NCI-H2029 treated with DMSO at 0.1 percent for 48 hours (cell line): ENCODE data around the gene AP2A2.

Source experiments
- DNase-seq: peaks from one replicate; lab custom pipeline; 2025; lab: John Stamatoyannopoulos, UW

AP2A2 gene

DNA sequence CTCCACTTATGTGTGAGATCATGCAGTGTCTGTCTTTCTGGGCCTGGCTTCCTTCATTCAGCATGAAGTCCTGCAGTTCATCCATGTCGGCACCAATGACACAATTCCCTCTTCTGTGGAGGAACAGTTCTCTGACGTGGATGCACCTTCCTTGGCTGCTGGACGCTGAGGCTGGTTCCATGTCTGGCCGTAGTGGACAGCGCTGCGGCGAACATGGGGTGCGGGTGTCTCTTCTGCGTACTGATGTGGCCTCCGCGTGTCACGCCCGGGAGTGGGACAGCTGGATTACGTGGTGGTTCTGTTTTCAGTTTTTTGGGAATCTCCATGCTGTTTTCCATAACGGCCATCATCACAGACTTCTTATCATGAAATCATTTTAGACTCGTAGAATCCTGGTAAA, 132.1 kb downstream of the AP2A2 start:
- DNase-seq, result no peak

DNA sequence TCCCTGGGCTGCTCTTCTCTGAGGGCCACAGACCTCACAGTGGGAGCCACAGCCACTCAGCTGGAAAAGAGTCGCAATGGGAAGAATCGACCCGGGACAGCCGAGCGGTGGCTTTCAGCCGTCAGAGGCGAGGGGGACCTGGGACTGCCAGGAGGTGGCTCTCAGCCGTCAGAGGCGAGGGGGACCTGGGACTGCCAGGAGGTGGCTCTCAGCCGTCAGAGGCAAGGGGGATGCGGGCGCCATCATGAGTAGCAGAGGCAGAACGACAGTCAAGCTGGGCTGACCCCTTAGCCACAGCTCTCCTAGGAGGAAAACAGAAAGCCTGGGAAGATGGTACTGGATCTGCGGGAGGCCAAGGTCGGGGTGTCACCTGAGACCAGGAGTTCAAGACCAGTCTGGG, 134.1 kb downstream of the AP2A2 start:
- no peak for DNase-seq

DNA sequence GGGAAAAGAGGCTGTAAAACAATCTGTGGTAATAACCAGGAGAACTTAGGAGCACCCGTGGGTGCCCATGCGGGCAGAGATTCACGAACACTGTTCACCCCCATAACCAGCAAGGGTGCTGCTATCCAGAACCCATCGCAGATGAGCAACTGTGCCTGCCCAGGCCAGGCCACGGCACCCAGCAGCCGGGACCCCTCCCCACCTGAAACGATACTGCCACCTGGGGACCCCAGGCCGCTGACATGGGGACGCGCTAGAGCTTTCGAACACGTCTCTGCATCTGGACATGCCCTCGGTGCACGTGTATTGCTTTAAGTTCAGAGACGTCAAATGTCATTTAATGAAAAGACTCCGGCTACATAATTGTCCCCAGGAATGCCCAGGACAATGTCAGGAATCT, 134.7 kb downstream of the AP2A2 start:
- no peak for DNase-seq

DNA sequence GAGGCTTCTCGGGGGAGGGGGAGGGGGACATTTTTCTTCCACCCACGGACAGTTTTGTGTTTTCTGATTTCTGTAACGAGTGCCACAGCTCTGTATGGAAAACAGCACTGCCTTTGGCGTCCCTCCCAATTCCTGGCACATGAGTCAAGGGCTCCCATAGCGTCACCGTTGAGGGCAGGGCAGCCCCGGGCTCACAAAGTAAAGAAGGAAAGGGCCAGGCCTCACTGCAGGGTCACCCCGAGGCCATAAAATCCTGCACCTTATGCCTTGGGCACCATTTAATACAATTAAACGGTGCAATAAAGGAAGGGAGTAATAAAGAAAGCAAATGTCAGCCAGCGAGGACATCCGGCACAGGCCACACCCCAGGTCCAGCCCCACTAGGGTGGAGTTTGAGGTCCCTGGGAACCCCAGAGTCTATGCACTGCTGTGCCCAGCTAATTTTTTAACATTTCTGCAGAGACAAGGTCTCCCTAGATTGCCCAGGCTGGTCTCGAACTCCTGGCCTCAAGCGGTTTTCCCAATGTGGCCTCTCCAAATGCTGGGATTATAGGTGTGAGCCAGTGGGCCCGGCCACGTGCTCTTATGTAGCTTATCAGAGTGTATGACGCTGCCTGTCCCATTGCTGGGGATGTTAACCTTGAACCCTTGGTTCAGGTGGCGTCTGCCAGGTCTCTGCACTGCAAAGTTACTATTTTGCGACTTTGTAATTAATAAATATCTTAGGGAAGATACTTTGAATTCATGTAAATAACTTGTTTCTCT, 135.4 kb downstream of the AP2A2 start:
- DNase-seq, result no peak
